ENCODE results near the gene ZNF664.

Gene ZNF664

DNA sequence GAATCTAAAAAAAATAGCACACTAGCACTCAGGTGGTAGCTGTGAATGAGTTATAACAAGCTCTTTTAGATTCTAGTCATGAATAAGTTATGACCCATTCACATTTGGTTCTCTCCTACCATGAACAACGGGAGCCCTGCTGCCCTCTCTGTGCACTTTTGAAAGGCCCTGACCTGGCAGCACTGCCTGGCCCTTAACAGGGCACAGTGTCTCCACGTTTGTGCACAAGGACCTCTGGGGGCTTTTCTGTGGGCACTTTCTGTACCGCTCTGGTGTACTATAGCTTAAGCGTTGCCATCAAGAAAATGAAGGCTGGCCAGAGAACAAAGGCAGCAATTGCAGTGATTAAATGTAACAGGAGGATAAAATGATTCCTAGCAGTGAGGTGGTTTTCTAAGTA, 21.5 kb upstream of the ZNF664 start:
- H3K4me3 ChIP-seq (ENCODE audit: low read length): no peak overlapping the region
- no peak for DNase-seq (ENCODE audit: low read depth, low spot score)

GRCh38 chr12:123952037-123952436, 21.0 kb upstream of the ZNF664 start:
- no peak overlapping the region for H3K4me3 ChIP-seq (ENCODE audit: low read length)
- no peak for DNase-seq (ENCODE audit: low read depth, low spot score)

DNA sequence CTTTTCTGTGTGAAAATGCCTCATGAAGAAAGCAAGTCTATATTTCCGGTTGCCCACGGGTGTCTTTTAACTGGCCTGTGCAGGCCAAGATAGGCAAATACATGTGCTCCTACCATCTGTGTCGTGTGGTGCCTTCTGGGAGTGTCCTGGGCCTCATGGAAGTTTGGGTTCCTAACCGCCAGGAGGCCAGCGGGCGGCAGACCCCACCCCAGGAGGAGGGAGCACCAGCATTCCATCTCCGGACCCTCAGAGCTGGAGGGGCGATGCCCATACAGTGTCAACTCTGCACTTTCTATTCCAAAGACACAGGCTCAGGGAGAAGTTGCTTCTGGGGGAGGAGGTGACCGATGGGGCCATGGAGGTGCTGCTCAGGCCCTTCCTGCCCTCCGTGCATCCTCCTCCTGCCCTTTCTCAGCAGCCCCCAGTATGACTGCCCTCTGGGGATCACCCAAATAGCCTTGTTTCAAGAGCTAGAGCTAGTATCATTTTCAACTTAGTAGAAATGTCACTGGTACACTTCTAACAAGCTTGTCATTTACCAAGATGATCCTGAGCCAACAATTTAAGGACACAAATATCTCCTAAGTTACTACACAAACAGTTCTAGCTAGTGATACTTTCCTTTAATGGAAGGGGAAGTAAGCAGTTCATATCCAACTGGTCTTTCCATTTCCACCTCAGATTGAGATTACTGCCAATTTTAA, 18.2 kb upstream of the ZNF664 start:
- DNase-seq (ENCODE audit: low read depth, low spot score): no peak
- H3K4me3 ChIP-seq (ENCODE audit: low read length): no peak overlapping the region

GRCh38 chr12:123956249-123956648, 16.8 kb upstream of the ZNF664 start:
- H3K4me3 ChIP-seq (ENCODE audit: low read length): no peak overlapping the region
- DNase-seq (ENCODE audit: low read depth, low spot score): no peak

DNA sequence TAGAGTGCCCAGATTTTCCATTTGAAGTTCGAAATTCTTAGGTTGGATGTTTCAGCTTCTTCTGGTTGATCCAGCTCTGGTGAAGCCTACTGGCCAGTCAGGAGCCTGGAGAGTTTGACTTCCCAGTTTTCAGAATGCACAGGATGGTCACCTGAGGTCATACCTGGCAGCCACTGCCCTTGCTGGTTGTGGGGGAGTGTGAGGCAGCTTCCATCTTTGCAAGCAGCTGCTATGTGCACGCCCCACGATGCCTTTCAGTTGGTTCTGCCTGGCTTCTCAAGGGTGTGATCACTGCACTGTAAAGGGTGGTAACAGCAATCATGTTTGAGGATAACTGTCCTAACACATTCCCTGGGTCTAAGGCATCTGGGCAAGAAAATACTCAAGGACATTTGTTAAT, 15.8 kb upstream of the ZNF664 start:
- no peak for DNase-seq (ENCODE audit: low read depth, low spot score)
- H3K4me3 ChIP-seq (ENCODE audit: low read length): no peak overlapping the region

- DNase-seq (ENCODE audit: low read depth, low spot score): no peak
- no peak overlapping the region for H3K4me3 ChIP-seq (ENCODE audit: low read length)
Measured at GRCh38 chr12:123958462-123958861, 14.6 kb upstream of the ZNF664 start.

DNA sequence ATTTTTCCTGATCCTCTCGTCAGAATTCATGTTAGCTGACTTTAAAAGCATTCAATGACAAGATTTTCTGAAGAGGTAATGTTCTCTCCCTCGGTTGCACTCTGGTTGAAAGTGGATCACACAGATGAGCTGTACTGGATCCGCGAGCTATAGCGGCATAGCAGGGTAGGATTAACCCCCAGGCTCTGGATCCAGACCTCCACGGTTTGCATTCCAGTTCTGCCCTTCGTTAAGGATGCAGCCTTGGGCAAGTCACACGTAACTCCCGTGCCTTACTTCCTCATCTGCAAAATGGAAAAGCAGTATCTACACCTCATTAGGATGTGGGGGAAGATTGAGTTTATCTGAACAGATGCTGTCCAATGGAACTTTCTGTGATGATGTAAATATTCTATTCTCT, 14.1 kb upstream of the ZNF664 start:
- DNase-seq (ENCODE audit: low read depth, low spot score): no peak
- no peak overlapping the region for H3K4me3 ChIP-seq (ENCODE audit: low read length)

- DNase-seq (ENCODE audit: low read depth, low spot score): no peak
- H3K4me3 ChIP-seq (ENCODE audit: low read length): no peak overlapping the region
Measured at GRCh38 chr12:123960029-123960735, 12.8 kb upstream of the ZNF664 start.

- no peak for DNase-seq (ENCODE audit: low read depth, low spot score)
- H3K4me3 ChIP-seq (ENCODE audit: low read length): no peak overlapping the region
Measured at GRCh38 chr12:123960856-123961255, 12.2 kb upstream of the ZNF664 start.

- no peak for DNase-seq (ENCODE audit: low read depth, low spot score)
- no peak overlapping the region for H3K4me3 ChIP-seq (ENCODE audit: low read length)
Measured at GRCh38 chr12:123961585-123962345, 11.2 kb upstream of the ZNF664 start.

DNA sequence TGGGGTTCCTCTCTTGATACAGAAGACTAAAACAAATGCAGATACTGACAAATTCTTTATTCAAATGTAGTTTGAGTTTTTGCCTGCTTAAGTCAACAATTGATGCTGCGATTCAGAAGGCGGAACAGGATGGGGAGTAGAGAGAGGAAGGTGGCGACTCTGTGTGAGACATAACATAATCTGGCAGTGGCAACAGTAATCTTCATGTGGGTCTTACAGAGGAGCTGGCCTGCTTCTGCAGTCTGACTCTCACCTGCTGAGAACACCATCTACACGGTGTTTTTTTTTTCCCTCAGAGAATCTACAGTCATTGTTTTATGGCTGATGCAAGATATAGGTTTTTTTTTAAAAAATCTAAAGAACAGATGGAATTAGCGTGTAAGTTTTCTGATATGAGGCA, 10.5 kb upstream of the ZNF664 start:
- DNase-seq (ENCODE audit: low read depth, low spot score): no peak
- H3K4me3 ChIP-seq (ENCODE audit: low read length): no peak overlapping the region

- no peak overlapping the region for H3K4me3 ChIP-seq (ENCODE audit: low read length)
Measured at GRCh38 chr12:123963821-123964220, 9.2 kb upstream of the ZNF664 start.

GRCh38 chr12:123965382-123965781, 7.6 kb upstream of the ZNF664 start:
- DNase-seq (ENCODE audit: low read depth, low spot score): no peak
- H3K4me3 ChIP-seq (ENCODE audit: low read length): no peak overlapping the region

More at GRCh38 chr12:123963821-123964220, 9.2 kb upstream of the ZNF664 start:
- no peak for DNase-seq (ENCODE audit: low read depth, low spot score)

DNA sequence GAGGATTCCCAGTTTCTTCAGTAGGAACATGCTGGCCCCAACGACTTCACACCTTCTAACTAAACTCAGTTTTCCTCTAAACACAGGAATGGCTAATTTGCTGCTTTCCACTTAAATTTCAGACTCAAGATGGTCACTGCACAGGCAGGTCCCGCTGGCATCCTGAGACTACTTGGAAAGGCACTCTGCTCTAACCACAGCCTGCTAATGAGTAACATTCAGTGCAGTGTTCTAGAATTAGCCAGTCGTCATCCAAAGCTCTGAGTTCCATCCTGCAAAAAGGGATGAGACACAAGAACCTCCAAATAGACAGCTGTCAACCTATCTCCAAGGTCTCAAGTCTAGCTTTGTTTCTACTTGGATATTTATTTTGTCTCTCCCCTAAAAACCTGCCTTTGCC, 6.4 kb upstream of the ZNF664 start:
- DNase-seq (ENCODE audit: low read depth, low spot score): no peak
- H3K4me3 ChIP-seq (ENCODE audit: low read length): no peak overlapping the region

DNA sequence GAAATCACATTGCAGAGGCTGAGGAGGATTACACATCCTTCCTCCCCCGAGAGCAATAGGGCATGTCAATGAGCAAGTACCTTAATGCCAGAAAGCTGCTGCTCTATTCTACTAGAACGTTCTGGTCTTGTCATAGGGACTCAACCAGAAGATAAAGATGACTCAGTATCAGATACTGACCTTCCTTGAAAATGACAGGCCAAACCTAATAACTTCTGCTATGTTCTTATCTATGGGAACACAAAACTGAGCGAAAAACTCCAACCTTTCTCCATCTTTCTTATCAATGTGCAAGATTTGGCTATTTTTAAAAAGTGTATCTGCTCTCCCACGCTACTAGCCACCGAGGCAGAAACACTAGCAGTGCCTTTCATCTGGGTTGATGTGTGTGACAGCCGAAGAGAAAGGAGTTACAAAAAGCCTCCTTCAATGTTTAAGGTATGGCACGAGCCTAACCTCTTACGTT, 5.9 kb upstream of the ZNF664 start:
- no peak for DNase-seq (ENCODE audit: low read depth, low spot score)
- no peak overlapping the region for H3K4me3 ChIP-seq (ENCODE audit: low read length)

- H3K4me3 ChIP-seq (ENCODE audit: low read length): peak overlapping the region; percentile 66
- DNase-seq (ENCODE audit: low read depth, low spot score): no peak
Measured at GRCh38 chr12:123971449-123971769, 1.6 kb upstream of the ZNF664 start.

- H3K4me3 ChIP-seq (ENCODE audit: low read length): peak overlapping the region; percentile 66
- peak; percentile 50 for DNase-seq (ENCODE audit: low read depth, low spot score)
Measured at GRCh38 chr12:123971770-123972456, 1.1 kb upstream of the ZNF664 start.

DNA sequence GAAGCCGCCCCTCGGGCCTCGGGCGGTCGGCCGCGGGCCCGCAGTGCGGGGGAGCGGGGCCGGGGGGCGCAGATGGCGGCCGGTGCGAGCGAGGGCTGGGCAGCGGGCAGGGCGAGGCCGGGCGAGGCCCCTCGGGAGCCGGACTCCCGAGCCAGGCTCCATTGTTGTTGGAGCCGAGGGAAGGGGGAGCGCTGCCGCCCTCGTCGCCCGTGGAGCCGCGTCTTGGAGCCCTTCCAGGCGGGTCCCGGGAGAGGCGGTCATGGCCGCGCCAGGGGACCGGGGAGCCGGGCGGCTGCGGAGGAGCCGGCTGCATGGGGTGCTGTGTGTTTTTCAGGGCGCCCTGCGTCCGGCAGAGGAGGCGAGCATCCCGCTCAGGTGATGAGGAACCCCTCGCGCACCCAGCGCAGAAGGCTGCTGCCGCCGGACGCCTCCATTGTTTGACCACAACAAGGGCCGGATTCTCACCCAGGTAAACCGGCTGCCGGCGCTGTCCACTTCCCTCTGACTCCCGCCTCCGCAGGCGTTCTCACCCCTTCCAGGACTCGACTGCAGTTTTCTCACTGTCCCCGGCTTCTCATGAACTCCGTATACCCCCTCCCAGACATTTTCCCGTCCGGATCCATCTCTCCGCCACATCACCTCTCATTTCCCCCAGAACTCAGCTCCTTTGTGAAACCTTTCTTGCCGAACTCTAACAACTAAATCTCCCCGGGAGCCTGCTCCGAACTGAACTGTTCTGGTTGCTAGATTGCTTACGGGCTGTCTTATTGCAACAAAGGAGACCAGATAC, 732 bp downstream of the ZNF664 start:
- no peak for DNase-seq (ENCODE audit: low read depth, low spot score)
- H3K4me3 ChIP-seq (ENCODE audit: low read length): peak overlapping the region; percentile 72

Measured in Jurkat, Clone E6-1 (cell line).